ENCODE data around the gene ADO. TPM values are rescaled to one million over a fixed set of nuclear protein-coding genes. Genes with fewer than 3 reads are reported as not detected.

The ADO gene
- total and polyA plus RNA-seq, 10 of the 15 experiments (the other 5 are each of a cell fraction or from before 2014, with no cell fraction given): 4.3 to 44.6 (median 18.7) TPM

DNA sequence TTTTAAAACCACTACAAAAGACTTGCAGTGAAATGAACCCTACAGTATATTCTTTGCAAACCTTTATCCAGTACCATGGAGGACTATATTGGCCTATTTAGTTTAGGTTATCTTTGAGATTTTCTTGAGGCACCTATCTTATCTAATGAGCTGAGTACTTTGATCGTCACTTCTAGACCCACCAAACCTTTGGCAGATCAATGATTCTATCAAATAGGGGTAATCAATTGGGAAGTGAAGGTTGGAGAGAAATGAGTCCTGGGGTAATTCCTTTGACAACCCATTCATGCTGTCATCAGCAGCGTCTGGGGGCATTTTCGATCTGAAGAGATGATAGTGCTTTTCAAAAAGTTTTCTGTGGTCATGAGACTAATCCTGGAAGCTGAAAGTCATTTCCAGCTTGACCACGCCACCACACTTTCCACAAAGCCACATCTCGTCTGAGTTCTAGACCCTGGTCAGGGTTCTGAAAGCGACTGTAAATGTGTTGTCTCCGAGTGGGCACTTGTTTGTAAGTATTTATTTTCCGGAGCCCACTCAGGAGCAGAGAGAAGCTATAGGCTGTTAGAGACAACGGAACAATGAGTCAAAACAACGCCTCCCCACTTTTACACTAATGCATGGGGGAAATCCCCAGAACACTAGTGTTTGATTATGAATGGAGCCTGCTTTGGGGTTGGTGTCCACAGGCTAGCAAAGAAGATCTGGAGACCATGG lies 6.8 kb downstream of the ADO start:
- peak overlapping the region; percentile 25; the same call in 1 of the 2 replicates for H3K4me3 ChIP-seq
- no peaks in the 10 kb centered on the region; a peak in 1 of 4 replicates for H3K36me3 ChIP-seq (ENCODE audit: control insufficient read depth in 2 of 2, insufficient read depth in 2 of 2, low read length in 1 of 2)
- H4K20me1 ChIP-seq (ENCODE audit: control insufficient read depth, insufficient read depth): no peaks in the 10 kb centered on the region
- no peaks in the 10 kb centered on the region for H3K27me3 ChIP-seq (replicated peaks in 1 of 2; ENCODE audit: control insufficient read depth in 2 of 2, insufficient read depth in 2 of 2, low read length in 1 of 2)
- H3K9me3 ChIP-seq (replicated peaks; ENCODE audit: control insufficient read depth, insufficient read depth, low read length): no peaks in the 10 kb centered on the region
- no peak overlapping the region for H2AFZ ChIP-seq (ENCODE audit: control insufficient read depth, low read depth, low read length)
- DNase-seq (ENCODE audit: low read depth, low spot score) (peak; percentile 85), ATAC-seq (peak; percentile 62), FAIRE-seq (peak; percentile 93)
- peak overlapping the region; percentile 42; the same call in 1 of the 2 replicates for H3K27ac ChIP-seq (ENCODE audit: control insufficient read depth, insufficient read depth)
- RAD21 ChIA-PET (ENCODE audit: unreplicated experiment): interaction anchor here (0.6 to 9.4 kb wide), 23 partner anchors 11 to 346 kb away, joined by 3 to 141 read pairs (median 6); no protein-coding TSS in a partner anchor
- BruUV-seq (replicated peaks): no TSS peak
- CTCF ChIA-PET: interaction anchor here (0.8 to 2.8 kb wide), 13 partner anchors 10 to 201 kb away, joined by 3 to 11 read pairs (median 5); no protein-coding TSS in a partner anchor
- SMC1A ChIA-PET (ENCODE audit: uncharacterized antibody, unreplicated experiment): interaction anchor here (0.8 to 8.7 kb wide), 25 partner anchors 12 to 909 kb away, joined by 3 to 82 read pairs (median 5); no protein-coding TSS in a partner anchor
- no peak overlapping the region for H3K9ac ChIP-seq (ENCODE audit: control insufficient read depth, insufficient read depth, low read length)
- H3K4me2 ChIP-seq (ENCODE audit: control insufficient read depth, insufficient read depth): peak overlapping the region; percentile 43
- intact Hi-C loops (cut with micrococcal nuclease; ENCODE audit: unreplicated experiment): loop anchor here (1.0 to 2.0 kb wide), 4 partner anchors 33 to 179 kb away; no protein-coding TSS in a partner anchor
- WGBS (ENCODE audit: insufficient coverage, insufficient replicate concordance, low lambda C conversion rate, missing lambda C conversion rate): 1% methylated on average over 10 of the region's 10 CpGs
- in situ Hi-C loops (cut with MboI): loop anchor here (5.0 kb wide), 1 partner anchor 199 kb away; no protein-coding TSS in a partner anchor
- peaks cover 54% of the 10 kb centered on the region for H3K79me2 ChIP-seq (ENCODE audit: control insufficient read depth, insufficient read depth, low read length)
- POLR2A ChIA-PET: interaction anchor here (0.6 to 2.3 kb wide), 15 partner anchors 14 to 707 kb away, joined by 3 to 14 read pairs (median 4); no protein-coding TSS in a partner anchor
- peaks cover 20% of the 10 kb centered on the region for H3K4me1 ChIP-seq (ENCODE audit: control insufficient read depth, insufficient read depth, low read length)
- TF ChIP-seq POU2F2 (IDR thresholded peaks at IDR 0.05; ENCODE audit: borderline replicate concordance, low read depth, low read length): peak; percentile 93
- no peak for TF ChIP-seq WRNIP1 (IDR thresholded peaks at IDR 0.05; ENCODE audit: borderline replicate concordance, low read depth, low read length)
- no peak for TF ChIP-seq FOXK2 (IDR thresholded peaks at IDR 0.05)
- no peak for TF ChIP-seq ZNF687 (IDR thresholded peaks at IDR 0.05)
- peak; percentile 46 for TF ChIP-seq SMAD1 (IDR thresholded peaks at IDR 0.05; ENCODE audit: low read depth, partially characterized antibody)
- TF ChIP-seq EP300 (IDR thresholded peaks at IDR 0.05; ENCODE audit: borderline replicate concordance in 1 of 2, control insufficient read depth in 1 of 2, low read depth in 2 of 2, low read length in 2 of 2): peak; percentile 80 to 86; a peak in 3 of 4 replicates
- no peak for TF ChIP-seq HDGF (IDR thresholded peaks at IDR 0.05)
- TF ChIP-seq KAT2A (conservative IDR thresholded peaks at IDR 0.05; ENCODE audit: control insufficient read depth, low read depth, low read length): no peak
- TF ChIP-seq RBBP5 (conservative IDR thresholded peaks at IDR 0.05): no peak
- TF ChIP-seq, protein P1, sequence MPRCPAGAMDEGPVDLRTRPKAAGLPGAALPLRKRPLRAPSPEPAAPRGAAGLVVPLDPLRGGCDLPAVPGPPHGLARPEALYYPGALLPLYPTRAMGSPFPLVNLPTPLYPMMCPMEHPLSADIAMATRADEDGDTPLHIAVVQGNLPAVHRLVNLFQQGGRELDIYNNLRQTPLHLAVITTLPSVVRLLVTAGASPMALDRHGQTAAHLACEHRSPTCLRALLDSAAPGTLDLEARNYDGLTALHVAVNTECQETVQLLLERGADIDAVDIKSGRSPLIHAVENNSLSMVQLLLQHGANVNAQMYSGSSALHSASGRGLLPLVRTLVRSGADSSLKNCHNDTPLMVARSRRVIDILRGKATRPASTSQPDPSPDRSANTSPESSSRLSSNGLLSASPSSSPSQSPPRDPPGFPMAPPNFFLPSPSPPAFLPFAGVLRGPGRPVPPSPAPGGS (IDR thresholded peaks at IDR 0.05; ENCODE audit: borderline replicate concordance, insufficient read depth, low read depth, low read length, poor library complexity, severe bottlenecking): peak; percentile 95
- TF ChIP-seq BCLAF1 (IDR thresholded peaks at IDR 0.05): no peak
- TF ChIP-seq DPF2 (IDR thresholded peaks at IDR 0.05): peak; percentile 98
- TF ChIP-seq GATAD2B (conservative IDR thresholded peaks at IDR 0.05; ENCODE audit: low read depth): peak; percentile 82; the same call in 1 of the 2 replicates
